ENCODE measurements around the gene ALDOB. TPM values are rescaled to one million over a fixed set of nuclear protein-coding genes. Genes with fewer than 3 reads are reported as not detected.

ALDOB gene
- total RNA-seq, 1 donor from 2014 or later = not detected

GRCh38 chr9:101398068-101398929 lies 37.3 kb downstream of the ALDOB start, which contains the start of the genes MRPL50 and ZNF189:
TSS of gene MRPL50 (minus strand) at chr9:101398618. CDS start at chr9:101398592, 26 bp downstream.
TSS of gene ZNF189 (plus strand) at chr9:101398851. CDS start at chr9:101399157, 306 bp downstream.
- peaks cover 11% of the 10 kb centered on the region for H3K4me1 Mint-ChIP-seq (ENCODE audit: low read depth, unreplicated experiment)
- peak within 1 kb of the TSS; percentile 99 for H3K4me3 Mint-ChIP-seq (ENCODE audit: unreplicated experiment)
- H3K27ac Mint-ChIP-seq (ENCODE audit: unreplicated experiment) = peak within 1 kb of the TSS; percentile 100
- peak; percentile 95 for DNase-seq
- H3K9me3 Mint-ChIP-seq (ENCODE audit: unreplicated experiment) = peaks cover 13% of the 10 kb centered on the region
- no peak for TF ChIP-seq CTCF (IDR thresholded peaks at IDR 0.05; ENCODE audit: partially characterized antibody, unreplicated experiment)
- H3K27me3 Mint-ChIP-seq (ENCODE audit: unreplicated experiment) = peaks cover 6% of the 10 kb centered on the region
- H3K36me3 Mint-ChIP-seq (ENCODE audit: unreplicated experiment) = peaks cover 41% of the 10 kb centered on the region

GRCh38 chr9:101397746-101398067 lies 37.9 kb downstream of the ALDOB start:
- peaks cover 6% of the 10 kb centered on the region for H3K27me3 Mint-ChIP-seq (ENCODE audit: unreplicated experiment)
- no peak for TF ChIP-seq CTCF (IDR thresholded peaks at IDR 0.05; ENCODE audit: partially characterized antibody, unreplicated experiment)
- peak overlapping the region; percentile 100 for H3K27ac Mint-ChIP-seq (ENCODE audit: unreplicated experiment)
- H3K36me3 Mint-ChIP-seq (ENCODE audit: unreplicated experiment) = peaks cover 41% of the 10 kb centered on the region
- H3K9me3 Mint-ChIP-seq (ENCODE audit: unreplicated experiment) = peaks cover 13% of the 10 kb centered on the region
- peaks cover 11% of the 10 kb centered on the region for H3K4me1 Mint-ChIP-seq (ENCODE audit: low read depth, unreplicated experiment)
- DNase-seq = no peak
- peak overlapping the region; percentile 99 for H3K4me3 Mint-ChIP-seq (ENCODE audit: unreplicated experiment)

- TF ChIP-seq CTCF (IDR thresholded peaks at IDR 0.05; ENCODE audit: partially characterized antibody, unreplicated experiment) = no peak
- Mint-ChIP-seq H3K27ac (ENCODE audit: unreplicated experiment) (no peak overlapping the region), H3K4me1 (ENCODE audit: low read depth, unreplicated experiment) (no peaks in the 10 kb centered on the region), H3K4me3 (ENCODE audit: unreplicated experiment) (no peak overlapping the region), H3K27me3 (ENCODE audit: unreplicated experiment) (peaks cover 6% of the 10 kb centered on the region), H3K9me3 (ENCODE audit: unreplicated experiment) (peaks cover 9% of the 10 kb centered on the region), H3K36me3 (ENCODE audit: unreplicated experiment) (peaks cover 35% of the 10 kb centered on the region)
- DNase-seq = no peak
Observed at GRCh38 chr9:101394687-101395086, 40.9 kb downstream of the ALDOB start.

- peaks cover 3% of the 10 kb centered on the region for H3K9me3 Mint-ChIP-seq (ENCODE audit: unreplicated experiment)
- no peak for DNase-seq
- H3K36me3 Mint-ChIP-seq (ENCODE audit: unreplicated experiment) = peaks cover 35% of the 10 kb centered on the region
Observed at GRCh38 chr9:101393135-101393534, 42.4 kb downstream of the ALDOB start.

More at GRCh38 chr9:101393135-101393534, 42.4 kb downstream of the ALDOB start:
- peaks cover 2% of the 10 kb centered on the region for H3K4me1 Mint-ChIP-seq (ENCODE audit: low read depth, unreplicated experiment)
- no peak for TF ChIP-seq CTCF (IDR thresholded peaks at IDR 0.05; ENCODE audit: partially characterized antibody, unreplicated experiment)
- H3K27ac Mint-ChIP-seq (ENCODE audit: unreplicated experiment) = no peak overlapping the region
- H3K27me3 Mint-ChIP-seq (ENCODE audit: unreplicated experiment) = no peaks in the 10 kb centered on the region
- no peak overlapping the region for H3K4me3 Mint-ChIP-seq (ENCODE audit: unreplicated experiment)
